ENCODE results near the gene ACOX1. TPM values are rescaled to one million over a fixed set of nuclear protein-coding genes. Genes with fewer than 3 reads are reported as not detected.

Gene ACOX1
- total RNA-seq, 4 donors from 2014 or later = 97.3 to 165 (median 103) TPM

DNA sequence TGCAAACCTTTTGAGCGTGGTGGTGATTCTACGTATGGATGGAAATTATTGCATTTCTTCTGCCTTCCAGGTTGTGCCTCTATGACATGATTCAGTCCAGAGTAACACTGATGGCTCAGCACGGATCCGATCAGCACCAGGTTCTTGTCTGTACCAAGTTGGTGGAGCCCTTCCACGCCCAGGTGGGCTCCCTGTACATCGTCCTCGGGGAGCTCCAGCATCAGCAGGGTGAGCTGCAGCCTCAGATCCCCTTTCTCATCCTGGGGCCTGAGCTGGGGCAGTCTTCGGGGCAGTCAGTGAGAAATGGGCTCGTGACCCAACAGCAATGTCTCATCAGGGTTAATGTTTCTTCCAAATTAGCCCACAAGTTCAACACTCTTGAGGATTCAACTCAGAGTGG, 12.4 kb upstream of the ACOX1 start:
- TF ChIP-seq, protein P1, sequence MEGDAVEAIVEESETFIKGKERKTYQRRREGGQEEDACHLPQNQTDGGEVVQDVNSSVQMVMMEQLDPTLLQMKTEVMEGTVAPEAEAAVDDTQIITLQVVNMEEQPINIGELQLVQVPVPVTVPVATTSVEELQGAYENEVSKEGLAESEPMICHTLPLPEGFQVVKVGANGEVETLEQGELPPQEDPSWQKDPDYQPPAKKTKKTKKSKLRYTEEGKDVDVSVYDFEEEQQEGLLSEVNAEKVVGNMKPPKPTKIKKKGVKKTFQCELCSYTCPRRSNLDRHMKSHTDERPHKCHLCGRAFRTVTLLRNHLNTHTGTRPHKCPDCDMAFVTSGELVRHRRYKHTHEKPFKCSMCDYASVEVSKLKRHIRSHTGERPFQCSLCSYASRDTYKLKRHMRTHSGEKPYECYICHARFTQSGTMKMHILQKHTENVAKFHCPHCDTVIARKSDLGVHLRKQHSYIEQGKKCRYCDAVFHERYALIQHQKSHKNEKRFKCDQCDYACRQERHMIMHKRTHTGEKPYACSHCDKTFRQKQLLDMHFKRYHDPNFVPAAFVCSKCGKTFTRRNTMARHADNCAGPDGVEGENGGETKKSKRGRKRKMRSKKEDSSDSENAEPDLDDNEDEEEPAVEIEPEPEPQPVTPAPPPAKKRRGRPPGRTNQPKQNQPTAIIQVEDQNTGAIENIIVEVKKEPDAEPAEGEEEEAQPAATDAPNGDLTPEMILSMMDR (IDR thresholded peaks at IDR 0.05; ENCODE audit: low read depth) = no peak

DNA sequence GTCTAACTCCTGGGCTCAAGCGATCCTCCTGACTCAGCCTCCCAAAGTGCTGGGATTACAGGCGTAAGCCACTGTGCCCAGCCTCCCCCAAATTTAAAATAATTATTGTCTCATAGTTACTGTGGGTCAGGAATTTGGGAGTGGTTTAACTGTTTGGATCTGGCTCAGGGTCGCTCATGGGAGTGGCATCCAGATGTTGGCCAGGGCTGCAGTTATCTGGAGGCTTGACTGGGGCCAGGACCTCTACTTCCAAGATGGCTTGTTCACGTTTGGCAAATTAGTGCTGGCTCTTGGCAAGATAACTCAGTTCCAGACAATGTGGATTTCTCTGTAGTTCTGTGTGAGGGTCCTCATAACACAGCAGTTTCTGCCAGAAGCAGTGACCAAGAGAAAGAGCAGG, 8.1 kb upstream of the ACOX1 start:
- TF ChIP-seq, protein P1 (IDR thresholded peaks at IDR 0.05; ENCODE audit: low read depth) = no peak

DNA sequence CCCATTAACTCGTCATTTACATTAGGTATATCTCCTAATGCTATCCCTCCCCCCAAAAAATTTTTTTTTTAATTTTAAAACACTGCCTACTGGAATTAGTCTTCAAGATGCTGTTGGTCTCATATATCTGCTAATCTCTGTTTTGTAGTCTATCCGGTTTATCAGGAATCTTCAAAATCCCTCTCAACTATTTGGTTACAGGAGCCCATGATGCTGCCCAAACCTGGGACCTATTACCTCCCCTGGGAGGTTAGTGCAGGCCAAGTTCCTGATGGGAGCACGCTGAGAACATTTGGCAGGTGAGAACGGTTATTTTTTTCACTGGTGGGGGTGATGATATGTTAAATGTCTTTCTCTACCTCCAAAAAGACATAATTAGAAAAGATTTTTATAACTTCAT, 7.0 kb upstream of the ACOX1 start:
- TF ChIP-seq, protein P1 (IDR thresholded peaks at IDR 0.05; ENCODE audit: low read depth) = no peak

DNA sequence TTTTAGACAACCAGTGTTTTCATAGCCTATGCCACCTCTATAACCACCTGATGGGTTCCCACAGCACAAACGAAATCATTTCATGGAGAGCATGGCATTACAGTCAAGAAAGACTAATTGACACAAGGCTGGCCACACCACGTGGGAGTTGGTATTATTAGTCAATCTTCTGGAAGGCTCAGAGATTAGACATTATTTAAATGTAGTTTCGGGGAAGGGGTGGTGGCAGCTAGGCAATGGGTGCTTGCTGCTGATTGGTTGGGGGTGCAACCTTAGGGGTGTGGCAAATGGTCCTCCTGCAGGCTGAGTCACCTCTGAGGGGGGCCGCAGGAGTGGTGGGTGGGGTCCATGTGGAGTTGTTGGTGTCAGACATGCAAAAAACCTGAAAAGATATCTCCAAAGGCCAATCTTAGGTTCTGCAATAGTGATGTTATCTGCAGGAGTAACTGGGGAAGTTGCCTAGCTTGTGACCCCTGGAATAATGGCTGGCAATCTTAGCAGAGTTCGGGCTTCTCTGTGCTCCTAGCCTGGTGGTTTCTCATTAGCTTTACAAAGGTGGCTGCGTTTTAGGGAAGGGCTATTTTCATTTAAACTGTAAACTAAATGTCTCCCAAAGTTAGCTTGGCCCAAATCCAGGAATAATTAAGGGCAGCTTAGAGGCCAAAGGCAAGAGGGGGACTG, 4.7 kb upstream of the ACOX1 start:
- TF ChIP-seq, protein P1 (IDR thresholded peaks at IDR 0.05; ENCODE audit: low read depth) = no peak

DNA sequence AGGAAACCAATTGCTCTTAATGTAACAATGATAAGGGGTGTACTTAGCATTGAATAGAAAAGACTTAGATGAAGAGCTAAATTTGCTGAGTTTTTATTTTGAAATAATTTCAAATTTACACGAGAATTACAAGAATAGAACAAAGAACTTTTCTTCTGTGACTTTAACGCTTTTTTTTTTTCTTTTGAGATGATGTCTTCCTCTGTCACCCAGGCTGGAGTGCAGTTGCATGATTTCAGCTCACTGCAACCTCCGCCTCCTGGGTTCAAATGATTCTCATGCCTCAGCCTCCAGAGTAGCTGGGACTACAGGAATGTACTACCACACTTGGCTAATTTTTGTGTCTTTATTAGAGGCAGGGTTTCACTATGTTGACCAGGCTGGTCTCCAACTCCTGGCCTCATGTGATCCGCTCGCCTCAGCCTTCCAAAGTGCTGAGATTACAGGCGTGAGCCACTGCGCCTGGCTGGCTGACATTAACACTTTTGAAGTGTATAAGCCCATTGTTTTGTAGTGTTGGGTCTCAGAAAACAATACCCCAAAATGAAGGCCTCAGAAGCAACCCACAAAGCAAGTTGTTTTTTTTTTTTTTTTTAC, 2.2 kb upstream of the ACOX1 start:
- TF ChIP-seq, protein P1 (IDR thresholded peaks at IDR 0.05; ENCODE audit: low read depth) = no peak

DNA sequence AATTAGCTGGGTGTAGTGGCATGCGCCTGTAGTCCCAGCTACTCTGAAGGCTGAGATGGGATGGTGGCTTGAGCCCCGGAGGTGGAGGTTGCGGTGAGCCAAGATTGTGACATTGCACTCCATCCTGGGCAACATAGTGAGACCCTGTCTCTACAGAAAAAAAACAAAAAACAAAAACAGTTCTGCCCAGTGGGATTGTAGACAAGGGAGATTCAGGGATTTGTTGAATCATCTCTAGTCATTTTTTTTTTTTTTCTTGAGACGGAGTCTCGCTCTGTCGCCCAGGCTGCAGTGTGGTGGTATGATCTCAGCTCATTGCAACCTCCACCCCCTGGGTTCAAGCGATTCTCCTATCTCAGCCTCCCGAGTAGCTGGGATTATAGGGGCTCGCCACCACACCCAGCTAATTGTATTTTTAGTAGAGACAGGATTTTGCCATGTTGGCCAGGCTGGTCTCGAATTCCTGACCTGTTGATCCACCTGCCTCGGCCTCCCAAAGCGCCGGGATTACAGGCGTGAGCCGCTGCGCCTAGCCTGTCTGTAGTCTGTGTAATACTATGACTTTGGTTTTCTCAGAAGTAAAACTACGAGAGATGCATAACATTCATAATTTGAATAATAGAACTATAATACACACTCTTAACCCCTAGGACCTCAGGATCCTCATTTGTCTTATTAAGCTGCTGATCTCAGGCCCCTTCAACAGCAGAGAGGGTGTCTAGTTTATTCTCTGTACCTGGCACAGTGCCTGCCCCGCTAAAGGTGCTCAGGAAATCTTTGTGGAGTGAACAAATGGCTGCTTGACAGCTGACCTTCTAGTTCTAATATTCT, 1.4 kb upstream of the ACOX1 start:
- TF ChIP-seq, protein P1 (IDR thresholded peaks at IDR 0.05; ENCODE audit: low read depth) = no peak

DNA sequence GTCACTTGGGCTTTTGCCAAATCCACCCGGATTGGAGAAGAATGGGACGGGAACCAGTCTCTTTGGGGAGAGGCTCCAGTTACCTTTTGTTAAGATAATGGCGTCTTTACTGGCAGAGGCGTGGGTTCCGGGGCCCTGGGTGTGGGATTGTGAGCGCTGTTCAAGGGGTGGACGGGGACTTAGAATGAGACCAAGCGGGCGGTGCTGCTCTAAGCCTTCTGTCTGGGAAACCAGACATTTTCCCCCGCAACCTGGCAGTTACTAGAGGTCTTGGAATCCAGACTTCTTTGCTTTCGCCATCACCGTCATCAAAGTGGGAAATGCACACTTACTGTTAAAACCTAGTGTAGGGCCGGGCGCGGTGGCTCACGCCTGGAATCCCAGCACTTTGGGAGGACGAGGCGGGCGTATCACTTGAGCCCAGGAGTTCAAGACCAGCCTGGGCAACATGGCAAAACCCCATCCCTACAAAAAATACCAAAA, 780 bp upstream of the ACOX1 start:
- TF ChIP-seq, protein P1 (IDR thresholded peaks at IDR 0.05; ENCODE audit: low read depth) = no peak

Data from subcutaneous adipose tissue (tissue), 4 donors.